ENCODE data around the gene DYSF.

GRCh38 chr2:71468279-71469015 lies 15.1 kb downstream of the DYSF start:
- TF ChIP-seq CTCF (IDR thresholded peaks at IDR 0.05), result no peak
- TF ChIP-seq POLR2A (IDR thresholded peaks at IDR 0.05), result no peak
